MM.1S (cell line): ENCODE data around the gene CACNG8.

Experiments
- EZH2 ChIP-seq: fragments of 300-600 bp; sonication (generic); optimal IDR thresholded peaks from 2 replicates; pipeline ENCODE3; 2017; ENCODE audit warnings: low read depth, mild to moderate bottlenecking, antibody characterized with exemption, low read length, mixed read lengths
- EZH2phosphoT487 ChIP-seq: fragments of 300-600 bp; sonication (generic); IDR thresholded peaks from 2 replicates; pipeline ENCODE4 v1.6.1; 2018; ENCODE audit warnings: antibody characterized with exemption, low read length
- TF ChIP-seq, protein P1 (sequence below): fragments of 300-600 bp; sonication (generic); IDR thresholded peaks from 2 replicates; pipeline ENCODE4 v1.5.1; 2016; ENCODE audit warnings: antibody characterized with exemption, low read length, mixed read lengths

DNA sequence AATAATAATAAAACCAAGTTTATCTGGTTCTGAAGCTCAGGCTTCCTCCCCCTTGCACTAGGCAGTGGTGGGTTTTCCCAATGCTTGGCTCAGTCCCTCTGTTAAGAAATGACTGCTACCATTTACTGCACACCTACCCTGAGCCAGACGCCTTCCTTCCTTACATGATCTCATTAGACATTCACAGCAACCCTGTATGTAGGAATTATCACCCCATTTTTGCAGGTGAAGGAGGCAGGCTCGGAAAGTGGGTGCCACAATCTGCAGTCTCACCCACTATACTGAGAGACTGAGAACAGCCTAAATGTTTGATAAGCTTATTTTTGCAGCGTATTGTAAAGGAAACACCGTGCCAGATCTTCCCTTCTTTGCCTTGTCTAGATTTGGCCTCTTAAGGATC, 18.3 kb upstream of the CACNG8 start:
- TF ChIP-seq EZH2phosphoT487 (no peak), EZH2 (no peak)
- TF ChIP-seq, protein P1, sequence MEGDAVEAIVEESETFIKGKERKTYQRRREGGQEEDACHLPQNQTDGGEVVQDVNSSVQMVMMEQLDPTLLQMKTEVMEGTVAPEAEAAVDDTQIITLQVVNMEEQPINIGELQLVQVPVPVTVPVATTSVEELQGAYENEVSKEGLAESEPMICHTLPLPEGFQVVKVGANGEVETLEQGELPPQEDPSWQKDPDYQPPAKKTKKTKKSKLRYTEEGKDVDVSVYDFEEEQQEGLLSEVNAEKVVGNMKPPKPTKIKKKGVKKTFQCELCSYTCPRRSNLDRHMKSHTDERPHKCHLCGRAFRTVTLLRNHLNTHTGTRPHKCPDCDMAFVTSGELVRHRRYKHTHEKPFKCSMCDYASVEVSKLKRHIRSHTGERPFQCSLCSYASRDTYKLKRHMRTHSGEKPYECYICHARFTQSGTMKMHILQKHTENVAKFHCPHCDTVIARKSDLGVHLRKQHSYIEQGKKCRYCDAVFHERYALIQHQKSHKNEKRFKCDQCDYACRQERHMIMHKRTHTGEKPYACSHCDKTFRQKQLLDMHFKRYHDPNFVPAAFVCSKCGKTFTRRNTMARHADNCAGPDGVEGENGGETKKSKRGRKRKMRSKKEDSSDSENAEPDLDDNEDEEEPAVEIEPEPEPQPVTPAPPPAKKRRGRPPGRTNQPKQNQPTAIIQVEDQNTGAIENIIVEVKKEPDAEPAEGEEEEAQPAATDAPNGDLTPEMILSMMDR: no peak
